Measurements from ENCODE around the gene FGFBP2. TPM values are rescaled to one million over a fixed set of nuclear protein-coding genes. Genes with fewer than 3 reads are reported as not detected.

FGFBP2 gene
- total and polyA plus RNA-seq, 10 of the 15 experiments (the other 5 are each of a cell fraction or from before 2014, with no cell fraction given) = 0.23 TPM; not detected in 9

DNA sequence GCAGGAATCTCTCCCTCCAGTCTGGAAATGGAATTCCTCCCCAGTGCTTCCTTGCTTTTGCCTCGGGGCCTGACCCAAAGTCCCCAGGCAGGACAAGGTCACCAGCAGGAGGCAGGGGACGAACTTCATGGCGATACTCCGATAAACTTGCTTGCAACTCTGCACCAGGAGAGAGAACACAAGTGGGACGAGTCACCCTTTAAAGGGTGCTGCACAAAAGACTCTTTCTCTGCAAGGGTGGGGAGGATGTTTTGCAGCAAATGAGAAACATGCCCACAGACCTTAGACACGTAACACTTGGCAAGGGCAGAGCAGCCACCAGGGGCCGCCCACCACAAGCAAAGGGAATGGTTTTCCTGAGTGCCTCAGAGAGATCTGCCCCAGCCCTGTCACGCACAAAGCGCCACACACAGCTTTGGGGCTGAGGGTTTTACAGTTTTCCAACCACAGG, at the start of gene FGFBP2 (continued):
- TF ChIP-seq, protein P1, sequence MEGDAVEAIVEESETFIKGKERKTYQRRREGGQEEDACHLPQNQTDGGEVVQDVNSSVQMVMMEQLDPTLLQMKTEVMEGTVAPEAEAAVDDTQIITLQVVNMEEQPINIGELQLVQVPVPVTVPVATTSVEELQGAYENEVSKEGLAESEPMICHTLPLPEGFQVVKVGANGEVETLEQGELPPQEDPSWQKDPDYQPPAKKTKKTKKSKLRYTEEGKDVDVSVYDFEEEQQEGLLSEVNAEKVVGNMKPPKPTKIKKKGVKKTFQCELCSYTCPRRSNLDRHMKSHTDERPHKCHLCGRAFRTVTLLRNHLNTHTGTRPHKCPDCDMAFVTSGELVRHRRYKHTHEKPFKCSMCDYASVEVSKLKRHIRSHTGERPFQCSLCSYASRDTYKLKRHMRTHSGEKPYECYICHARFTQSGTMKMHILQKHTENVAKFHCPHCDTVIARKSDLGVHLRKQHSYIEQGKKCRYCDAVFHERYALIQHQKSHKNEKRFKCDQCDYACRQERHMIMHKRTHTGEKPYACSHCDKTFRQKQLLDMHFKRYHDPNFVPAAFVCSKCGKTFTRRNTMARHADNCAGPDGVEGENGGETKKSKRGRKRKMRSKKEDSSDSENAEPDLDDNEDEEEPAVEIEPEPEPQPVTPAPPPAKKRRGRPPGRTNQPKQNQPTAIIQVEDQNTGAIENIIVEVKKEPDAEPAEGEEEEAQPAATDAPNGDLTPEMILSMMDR (IDR thresholded peaks at IDR 0.05 in 2 of 3, conservative IDR thresholded peaks at IDR 0.05 in 1 of 3; ENCODE audit: control insufficient read depth in 2 of 3, extremely low read depth in 1 of 3, insufficient read depth in 1 of 3, low read depth in 3 of 3, low read length in 3 of 3) = peak; percentile 36 to 47 (median 44); a peak in 5 of 6 replicates
- TF ChIP-seq YY1 (IDR thresholded peaks at IDR 0.05; ENCODE audit: low read depth, low read length) = no peak

GRCh38 chr4:16011173-16011572, 48.2 kb upstream of the FGFBP2 start:
- no peak for DNase-seq (ENCODE audit: low read depth, low spot score)
- H3K36me3 ChIP-seq (ENCODE audit: control insufficient read depth in 2 of 2, insufficient read depth in 2 of 2, low read length in 1 of 2) = no peaks in the 10 kb centered on the region
- no TSS peak for BruUV-seq (replicated peaks)
- FAIRE-seq = no peak
- ChIA-PET SMC1A (ENCODE audit: uncharacterized antibody, unreplicated experiment) (no interaction called here), POLR2A (no interaction called here), RAD21 (ENCODE audit: unreplicated experiment) (no interaction called here), CTCF (no interaction called here)
- no peak for TF ChIP-seq POLR2AphosphoS5 (IDR thresholded peaks at IDR 0.05; ENCODE audit: low read length)
- TF ChIP-seq ATF3 (IDR thresholded peaks at IDR 0.05; ENCODE audit: borderline replicate concordance, extremely low read depth, low read depth, low read length) = no peak
- TF ChIP-seq, protein P2, sequence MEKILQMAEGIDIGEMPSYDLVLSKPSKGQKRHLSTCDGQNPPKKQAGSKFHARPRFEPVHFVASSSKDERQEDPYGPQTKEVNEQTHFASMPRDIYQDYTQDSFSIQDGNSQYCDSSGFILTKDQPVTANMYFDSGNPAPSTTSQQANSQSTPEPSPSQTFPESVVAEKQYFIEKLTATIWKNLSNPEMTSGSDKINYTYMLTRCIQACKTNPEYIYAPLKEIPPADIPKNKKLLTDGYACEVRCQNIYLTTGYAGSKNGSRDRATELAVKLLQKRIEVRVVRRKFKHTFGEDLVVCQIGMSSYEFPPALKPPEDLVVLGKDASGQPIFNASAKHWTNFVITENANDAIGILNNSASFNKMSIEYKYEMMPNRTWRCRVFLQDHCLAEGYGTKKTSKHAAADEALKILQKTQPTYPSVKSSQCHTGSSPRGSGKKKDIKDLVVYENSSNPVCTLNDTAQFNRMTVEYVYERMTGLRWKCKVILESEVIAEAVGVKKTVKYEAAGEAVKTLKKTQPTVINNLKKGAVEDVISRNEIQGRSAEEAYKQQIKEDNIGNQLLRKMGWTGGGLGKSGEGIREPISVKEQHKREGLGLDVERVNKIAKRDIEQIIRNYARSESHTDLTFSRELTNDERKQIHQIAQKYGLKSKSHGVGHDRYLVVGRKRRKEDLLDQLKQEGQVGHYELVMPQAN (conservative IDR thresholded peaks at IDR 0.05) = no peak
- no peak for TF ChIP-seq NFXL1 (IDR thresholded peaks at IDR 0.05; ENCODE audit: borderline replicate concordance)
- TF ChIP-seq RFX5 (IDR thresholded peaks at IDR 0.05; ENCODE audit: low read depth, low read length) = no peak
- no peaks in the 10 kb centered on the region for H3K9me3 ChIP-seq (replicated peaks; ENCODE audit: control insufficient read depth, insufficient read depth, low read length)
- H3K9ac ChIP-seq (ENCODE audit: control insufficient read depth, insufficient read depth, low read length) = no peak overlapping the region
- no peak overlapping the region for H3K4me2 ChIP-seq (ENCODE audit: control insufficient read depth, insufficient read depth)
- no peaks in the 10 kb centered on the region for H3K4me1 ChIP-seq (ENCODE audit: control insufficient read depth, insufficient read depth, low read length)
- intact Hi-C loops (cut with micrococcal nuclease; ENCODE audit: unreplicated experiment) (no loop called here), in situ Hi-C loops (cut with MboI) (no loop called here)
- H3K27me3 ChIP-seq (replicated peaks in 1 of 2; ENCODE audit: control insufficient read depth in 2 of 2, insufficient read depth in 2 of 2, low read length in 1 of 2) = no peaks in the 10 kb centered on the region
- no peak overlapping the region for H3K4me3 ChIP-seq
- no peaks in the 10 kb centered on the region for H3K79me2 ChIP-seq (ENCODE audit: control insufficient read depth, insufficient read depth, low read length)
- ATAC-seq = no peak
- H3K27ac ChIP-seq (ENCODE audit: control insufficient read depth, insufficient read depth) = no peak overlapping the region
- H2AFZ ChIP-seq (ENCODE audit: control insufficient read depth, low read depth, low read length) = no peak overlapping the region
- H4K20me1 ChIP-seq (ENCODE audit: control insufficient read depth, insufficient read depth) = no peaks in the 10 kb centered on the region
- 63% methylated on average over 6 of the region's 6 CpGs for WGBS (ENCODE audit: insufficient coverage, insufficient replicate concordance, low lambda C conversion rate, missing lambda C conversion rate)

All from GM12878 (cell line).